HT-29 (cell line): Measurements from ENCODE around the gene PCK1. TPM values are rescaled to one million over a fixed set of nuclear protein-coding genes. Genes with fewer than 3 reads are reported as not detected.

Experiments used
- DNase-seq: peaks from one replicate; pipeline ENCODE4 v3.0.0-alpha.2; 2015; ENCODE audit warnings: low spot score
- total RNA-seq: library from RNA; depleted of rRNA; stranded (reverse); fragments of >200 nt; shearing (Covaris generic); gene quantifications from 2 replicates; pipeline ENCODE4 v1.2.3, GENCODE V29; 2014

PCK1 gene
- total RNA-seq, 1 experiment from 2014 or later, result 1.9 TPM

- no peak for DNase-seq
These were observed 15.1 kb downstream of the PCK1 start for GRCh38 chr20:57576002-57576401.

DNA sequence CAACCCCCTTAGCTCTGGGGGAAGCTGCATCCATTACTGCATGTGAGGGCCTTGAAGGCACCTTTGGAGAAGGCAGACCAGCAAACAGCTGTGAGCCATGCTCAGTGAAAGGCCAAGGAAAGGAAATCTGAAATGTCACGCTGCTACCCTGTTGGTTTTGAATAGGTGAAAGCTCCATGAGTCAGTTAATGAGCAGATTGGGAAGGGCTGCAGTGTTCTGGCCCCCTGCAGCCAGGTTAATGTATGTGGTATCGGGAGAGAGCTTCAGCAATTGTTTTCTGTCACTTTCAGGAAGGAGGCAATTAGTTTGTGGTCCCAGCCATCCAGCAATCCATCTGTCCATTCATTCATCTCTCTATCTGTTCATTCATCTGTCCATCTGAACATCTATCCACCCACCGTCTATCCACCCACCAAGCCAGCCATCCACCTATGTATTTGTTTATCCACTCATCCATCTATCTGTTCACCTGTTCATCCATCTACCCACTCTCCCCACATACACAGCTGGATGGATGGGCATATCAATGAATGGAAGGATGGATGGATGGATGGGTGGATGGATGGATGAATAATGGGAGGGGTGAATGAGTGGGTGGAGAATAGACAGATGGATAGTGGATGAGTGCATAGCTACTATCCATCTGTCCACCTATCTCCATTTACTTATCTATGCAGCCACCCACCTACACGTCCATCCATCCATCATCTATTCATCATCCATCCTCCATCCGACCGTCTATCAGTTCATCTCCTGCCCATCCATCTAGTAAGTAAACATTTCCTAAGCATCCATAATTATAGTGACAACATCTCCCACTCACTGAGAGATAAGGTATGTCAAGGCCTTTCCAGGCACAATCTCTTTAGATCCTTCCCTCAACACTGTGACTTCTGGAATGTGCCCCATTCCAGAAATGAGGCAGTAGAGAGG is 16.0 kb downstream of the PCK1 start:
- no peak for DNase-seq

DNA sequence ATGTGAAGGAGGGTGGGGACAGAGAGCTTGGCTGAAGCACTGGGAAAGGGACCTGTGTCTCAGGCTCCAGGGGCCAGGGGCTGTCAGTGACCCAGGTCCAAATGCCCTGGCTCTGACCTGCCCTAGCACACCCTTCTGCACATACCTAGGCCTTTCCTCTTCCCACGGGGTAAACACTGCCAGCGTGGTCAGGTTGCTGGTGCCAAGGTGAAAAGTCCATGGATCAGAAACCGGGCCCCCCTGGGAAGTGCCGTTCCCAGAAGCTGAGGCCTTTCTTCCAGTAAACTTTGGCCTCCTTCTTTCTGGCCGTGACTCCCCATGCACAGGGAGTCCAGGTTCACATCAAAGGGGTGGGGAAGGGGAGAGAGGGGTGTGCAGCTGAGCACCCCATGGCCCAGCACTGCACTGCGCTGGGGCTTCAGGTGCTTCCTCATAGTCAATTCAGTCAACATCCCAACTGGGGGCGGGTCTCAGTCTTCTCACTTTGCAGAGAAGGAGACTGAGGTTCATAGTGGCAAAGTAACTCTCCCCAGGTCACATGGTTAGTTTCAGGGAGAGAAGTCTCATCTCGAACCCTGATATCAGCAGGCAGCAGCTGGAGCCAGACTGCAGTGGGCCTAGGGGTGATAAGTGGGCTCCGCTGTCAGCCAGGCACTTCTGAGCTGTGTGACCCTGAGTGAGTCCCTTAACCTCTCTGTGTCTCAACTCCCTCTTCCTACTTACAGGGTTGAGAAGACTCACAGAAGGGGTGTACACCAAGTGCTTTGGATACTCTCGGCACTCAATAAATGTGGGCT is 17.0 kb downstream of the PCK1 start:
- DNase-seq, result no peak

GRCh38 chr20:57578476-57579165 is 17.7 kb downstream of the PCK1 start:
- DNase-seq, result no peak

DNA sequence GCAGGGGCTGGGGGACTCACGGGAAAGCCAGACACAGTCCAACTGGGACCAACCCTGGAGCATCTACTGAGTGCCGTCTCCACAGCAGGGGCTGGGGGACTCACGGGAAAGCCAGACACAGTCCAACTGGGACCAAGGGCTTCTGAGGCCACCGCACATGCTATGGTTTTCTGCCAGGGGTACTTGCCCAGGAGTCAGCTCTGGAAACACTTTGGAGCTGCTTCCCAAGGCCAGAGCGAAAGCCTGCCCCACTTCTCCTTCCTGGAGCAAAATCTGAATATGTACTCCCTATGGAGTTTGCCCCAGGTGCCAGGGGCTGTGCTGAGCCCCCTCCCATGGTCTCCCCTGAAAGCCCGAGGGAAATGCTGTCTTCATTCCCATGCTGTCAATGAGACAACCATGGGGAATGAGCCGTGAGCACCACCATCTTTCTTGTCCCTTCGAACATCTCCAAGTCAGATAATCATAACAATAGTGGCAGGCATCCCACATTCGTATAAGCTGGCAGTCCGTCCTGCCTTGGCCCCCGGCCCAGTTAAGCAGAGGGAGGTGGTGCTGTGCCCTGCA is 18.5 kb downstream of the PCK1 start:
- no peak for DNase-seq

DNA sequence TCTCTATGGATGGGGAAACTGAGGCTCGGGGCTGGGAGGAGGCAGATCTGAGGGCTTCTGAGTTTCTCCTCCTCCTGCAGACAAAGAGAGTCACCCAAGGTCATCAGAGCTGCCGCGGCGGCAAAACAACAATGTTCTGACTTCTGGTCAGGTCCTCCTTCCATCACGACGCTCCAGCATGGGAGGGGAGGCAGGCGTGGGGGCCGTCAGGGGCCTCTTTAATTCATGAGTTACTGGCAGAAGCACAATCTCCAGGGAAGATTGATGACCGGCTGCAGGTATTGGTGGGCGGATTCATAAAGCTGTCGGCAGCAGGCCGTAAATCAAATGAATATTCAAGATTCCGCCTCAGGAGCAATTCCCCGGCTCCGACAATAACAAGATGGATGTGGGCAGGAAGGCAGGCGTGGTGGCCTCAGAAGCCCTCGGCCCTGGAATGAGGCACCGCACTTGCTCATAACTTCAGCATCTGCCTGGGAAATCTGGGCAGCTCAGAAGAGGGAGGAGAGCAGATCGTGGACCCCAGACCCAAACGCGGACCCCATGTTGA is 19.1 kb downstream of the PCK1 start:
- DNase-seq, result no peak

- no peak for DNase-seq
These were observed 19.7 kb downstream of the PCK1 start for GRCh38 chr20:57580478-57581201.

DNA sequence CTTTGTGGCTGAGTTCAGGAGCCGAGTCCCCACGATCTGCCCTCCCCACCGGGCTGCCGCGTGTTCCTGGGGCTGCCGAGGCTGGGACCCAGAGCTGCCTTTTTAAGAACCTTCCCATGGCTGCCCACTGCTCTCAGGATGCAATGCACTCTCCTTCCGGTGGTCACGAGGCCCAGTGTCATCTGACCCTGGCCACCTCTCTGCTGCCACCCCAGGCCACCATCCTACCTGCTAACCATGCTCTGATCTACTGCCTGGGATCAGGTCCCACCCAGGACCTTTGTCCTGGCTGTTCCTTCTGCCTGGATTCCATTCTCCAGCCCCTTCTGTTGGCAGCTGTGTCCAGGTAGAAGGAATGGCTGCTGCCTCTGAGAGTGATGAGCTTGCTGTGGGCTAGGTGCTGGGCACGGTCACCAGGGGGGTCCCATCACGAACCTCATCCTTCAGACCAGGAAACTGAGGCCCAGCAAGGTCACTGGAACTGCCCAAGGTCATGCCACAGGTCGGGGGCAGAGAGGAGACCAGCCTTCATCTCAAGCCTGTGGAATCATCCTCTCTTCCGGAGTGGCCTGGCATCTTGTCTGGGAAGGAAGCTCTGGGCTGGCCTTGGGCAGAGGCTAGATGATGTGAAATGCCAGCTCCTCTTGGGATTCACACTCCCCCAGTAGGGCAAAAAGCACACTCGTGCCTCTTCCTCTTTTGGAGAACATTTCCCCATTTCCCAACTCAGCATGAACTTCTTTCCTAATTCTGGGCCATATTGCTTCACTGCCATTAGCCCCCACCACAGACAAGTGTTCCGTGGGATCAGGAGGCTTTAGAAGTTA is 20.5 kb downstream of the PCK1 start:
- DNase-seq, result no peak

DNA sequence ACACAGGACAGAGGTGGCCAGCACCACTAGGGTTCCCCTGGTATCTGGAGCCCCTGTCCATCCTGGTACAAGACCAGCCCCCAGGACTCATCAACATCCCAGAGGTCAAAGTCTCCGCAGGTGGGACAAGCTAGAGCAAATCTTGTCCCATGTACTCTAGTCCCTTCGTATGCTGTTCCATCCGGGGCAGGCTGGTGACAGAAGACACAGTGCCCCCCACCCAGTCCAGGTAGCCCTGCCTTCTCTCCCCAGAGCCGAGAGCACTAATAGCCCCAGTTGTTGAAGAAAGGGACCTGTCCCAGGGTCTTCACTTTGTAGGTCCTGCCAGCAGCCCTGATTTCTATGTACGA is 21.1 kb downstream of the PCK1 start:
- no peak for DNase-seq

DNA sequence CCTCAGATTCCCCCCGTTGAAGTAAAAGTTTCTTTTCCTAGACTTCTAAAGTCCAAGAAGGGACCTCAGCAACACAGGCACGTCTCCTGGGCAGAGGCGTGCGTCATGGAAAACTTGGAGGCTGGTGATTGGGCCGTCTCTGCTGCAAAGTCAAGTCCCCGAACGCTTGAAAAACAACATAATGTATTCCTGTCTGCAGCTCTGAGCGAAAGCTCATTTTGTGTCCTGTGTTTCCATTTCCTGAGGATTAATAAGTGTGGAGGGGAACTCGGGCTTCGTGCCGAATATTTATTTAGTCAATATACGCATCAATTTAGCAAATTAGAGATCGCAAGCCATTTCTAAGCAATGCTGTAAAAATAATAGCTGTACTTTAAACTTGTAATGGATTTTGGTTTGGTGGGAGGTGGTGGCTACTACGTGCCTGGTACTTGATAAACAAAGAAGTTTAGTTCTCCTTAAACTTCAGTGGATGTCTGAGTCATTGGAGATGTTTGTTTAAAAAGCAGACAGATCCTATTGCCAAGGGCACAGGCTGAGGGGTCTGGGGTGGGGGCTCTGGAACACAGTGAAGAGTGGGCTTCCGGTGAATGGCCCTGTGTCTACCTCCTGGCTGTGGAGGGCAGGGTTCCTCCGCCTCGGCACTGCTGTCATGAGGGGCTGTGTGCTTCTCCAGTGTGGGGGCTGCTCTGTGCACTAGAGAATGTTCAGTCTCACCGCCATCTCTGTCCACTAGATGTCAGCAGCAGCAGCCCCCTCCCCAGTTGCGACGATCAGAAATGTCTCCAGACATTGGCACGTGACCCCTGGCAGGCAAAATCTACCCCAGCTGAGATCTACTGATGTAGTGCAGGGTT is 21.8 kb downstream of the PCK1 start:
- no peak for DNase-seq

DNA sequence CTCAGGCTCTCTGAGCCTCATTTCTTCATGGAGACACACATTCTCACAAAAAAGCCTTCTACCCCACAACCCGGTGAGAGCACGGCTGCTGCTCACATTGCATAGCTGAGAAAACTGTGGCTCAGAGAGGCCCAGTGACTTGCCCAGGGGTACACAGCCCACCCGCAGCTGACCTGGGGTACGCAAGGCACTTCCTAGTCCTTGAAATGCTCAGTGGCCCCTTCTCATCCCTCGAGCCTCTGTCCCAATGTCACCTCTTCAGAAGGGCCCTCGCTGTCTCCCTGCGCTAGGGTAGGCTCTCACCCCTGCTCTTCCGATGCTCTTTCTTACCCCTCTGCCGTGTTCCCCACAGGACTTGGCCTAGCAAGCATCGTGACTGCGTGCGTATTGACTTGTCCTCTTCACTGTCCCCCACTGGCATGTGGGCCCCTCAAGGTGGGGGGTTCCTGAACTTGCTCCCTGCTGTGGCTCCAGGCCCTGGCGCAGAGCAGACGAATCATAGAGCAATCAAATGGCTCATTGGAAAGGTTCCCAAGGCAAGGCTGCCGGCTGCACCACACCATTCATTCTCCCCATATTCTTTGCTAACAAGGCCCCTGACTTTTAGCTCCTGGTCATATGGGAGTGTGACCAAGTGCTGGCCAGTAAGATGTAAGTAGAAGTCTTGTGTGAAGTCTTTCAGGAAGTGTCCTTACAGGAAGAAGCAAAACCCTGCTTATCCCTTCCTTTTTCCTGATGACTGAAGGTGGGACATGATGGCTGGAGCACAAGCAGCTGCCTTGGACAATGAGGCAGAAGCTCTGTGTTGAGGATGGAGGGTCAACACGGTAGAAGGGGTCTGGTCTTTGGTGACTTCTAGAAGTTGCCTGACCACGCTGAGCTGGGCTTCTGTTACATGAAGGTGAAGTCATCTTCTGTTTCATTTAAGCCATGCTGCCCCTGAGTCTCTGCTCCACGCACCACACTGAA is 22.7 kb downstream of the PCK1 start:
- no peak for DNase-seq

DNA sequence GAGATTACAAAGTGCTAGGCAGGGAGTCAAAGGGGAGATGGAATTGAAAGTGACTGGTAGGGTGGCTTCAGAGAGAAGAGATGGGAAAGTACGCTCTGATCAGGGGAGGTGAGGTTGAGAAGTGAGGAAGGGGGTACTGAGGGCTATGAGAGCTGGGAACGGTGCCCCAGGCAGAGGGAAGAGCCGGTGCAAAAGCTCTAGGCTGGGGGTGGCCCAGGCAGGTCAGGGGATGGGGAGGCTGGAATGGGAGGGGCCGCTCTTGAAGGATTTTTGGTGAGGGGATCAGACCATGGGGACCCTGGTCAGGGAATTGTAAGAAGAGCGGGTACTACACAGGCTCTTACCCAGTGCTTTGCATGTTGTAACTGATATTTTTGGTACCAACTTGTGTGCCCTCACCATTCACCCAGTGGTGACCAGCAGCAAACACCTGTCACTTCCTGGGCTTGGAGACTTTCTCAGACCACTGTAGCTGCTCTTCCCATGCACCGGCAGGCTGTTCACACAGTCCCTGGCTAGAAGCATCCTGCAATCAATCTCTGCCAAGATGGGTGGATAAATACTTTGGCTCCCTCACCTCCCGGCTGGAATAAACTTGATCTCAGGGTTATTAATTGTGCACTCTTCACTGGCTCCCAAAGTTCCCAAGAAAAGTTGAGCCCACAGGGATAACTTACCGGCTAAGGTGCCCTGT is 24.0 kb downstream of the PCK1 start:
- DNase-seq, result no peak

DNA sequence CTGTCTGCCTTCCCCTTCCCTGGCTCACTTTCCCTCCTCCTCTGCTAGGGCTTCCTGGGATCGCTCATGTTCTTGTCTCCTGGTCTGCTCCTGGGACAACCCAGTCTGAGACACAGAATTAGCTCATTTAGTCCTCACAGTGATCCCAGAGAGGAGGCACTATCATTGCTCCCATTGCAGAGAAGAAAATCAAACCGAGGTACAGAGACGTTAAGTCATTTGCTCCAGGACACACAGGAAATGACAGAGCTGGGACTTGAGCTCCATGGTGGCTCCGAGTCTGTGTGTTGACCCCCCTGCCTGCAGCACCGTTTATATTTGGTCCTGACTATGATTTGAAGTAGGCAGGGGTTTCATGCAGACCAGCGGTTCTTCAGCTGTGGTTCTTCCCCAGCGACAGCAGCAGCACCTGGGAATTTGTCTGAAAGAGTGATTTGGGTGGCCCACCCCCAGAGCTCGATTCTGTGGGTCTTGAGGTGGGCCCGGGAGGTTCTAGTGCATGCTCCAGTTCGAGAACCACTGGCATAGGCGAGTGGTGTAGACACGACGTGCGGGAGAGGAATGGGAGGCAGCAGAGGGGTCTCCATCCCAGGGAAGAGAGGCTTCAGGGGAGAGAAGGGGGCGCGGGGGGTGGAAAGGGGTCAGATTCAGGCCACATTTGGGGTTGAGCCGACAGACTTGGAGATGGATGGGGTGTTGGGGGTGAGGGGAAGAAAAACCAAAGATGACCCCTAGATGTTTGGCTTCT is 24.7 kb downstream of the PCK1 start:
- DNase-seq, result no peak

DNA sequence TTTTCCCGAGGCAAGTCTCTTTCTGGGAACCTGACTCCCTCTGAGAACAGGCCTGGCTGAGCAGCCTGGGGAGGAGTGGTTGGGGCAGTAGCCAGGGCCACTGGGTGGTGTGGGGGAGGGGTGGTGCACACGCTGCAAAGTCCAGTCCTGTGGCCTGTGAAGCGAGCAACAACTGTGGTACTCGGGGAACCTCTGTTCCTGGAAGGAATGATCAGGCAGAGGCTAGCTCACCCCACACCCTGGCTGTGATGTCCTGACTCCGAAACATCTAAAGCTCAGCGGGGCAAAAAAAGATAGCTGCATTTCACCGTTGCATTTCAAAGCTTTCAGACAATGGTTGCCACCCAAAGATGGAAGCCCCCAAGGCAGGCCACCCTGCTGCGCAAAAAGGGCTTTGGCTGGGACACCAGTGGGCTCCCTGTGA is 25.5 kb downstream of the PCK1 start:
- no peak for DNase-seq

- DNase-seq, result no peak
These were observed 26.0 kb downstream of the PCK1 start for GRCh38 chr20:57586943-57587277.

DNA sequence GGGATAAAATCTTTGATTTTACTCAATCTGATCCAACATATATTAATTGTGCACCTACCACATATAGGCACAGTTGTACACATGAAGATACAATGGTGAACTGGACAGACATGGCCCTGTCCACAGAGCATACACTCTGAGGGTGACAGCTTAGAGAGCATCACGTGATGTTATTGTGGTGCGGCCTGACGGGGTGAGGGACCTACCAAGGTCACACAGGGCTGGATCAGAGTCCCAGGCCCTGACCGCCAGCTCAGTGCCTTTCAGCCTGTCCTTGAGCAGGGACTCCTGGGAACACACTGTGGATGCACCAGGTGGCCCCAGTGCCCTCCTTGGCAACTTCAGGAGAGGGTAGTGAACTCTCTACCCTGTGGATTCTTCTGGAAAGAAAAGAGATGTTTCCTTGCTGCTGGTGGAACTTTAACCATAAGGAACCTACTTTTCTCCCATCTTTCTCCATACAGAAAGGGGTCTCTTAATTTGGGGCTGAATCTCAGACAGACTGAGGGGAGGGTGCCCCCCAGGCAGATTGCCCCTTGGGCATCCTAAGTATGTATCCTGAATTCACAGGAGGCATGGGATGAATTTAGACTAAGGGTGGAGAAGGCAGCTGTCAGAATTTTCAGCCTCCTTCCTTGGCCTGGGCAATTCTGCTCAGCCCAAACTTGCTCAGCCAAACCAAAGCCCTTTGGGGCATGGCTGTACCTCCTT is 26.5 kb downstream of the PCK1 start:
- DNase-seq, result no peak
